OCI-LY7 (cell line): ENCODE measurements around the gene ACSM5.

Experiments used
- EZH2phosphoT487 ChIP-seq: fragments of 200-600 bp; sonication (generic); IDR thresholded peaks from 2 replicates; pipeline ENCODE4 v1.6.1; 2018; ENCODE audit warnings: low read depth, borderline replicate concordance, mild to moderate bottlenecking, mixed run types, antibody characterized with exemption, low read length, moderate library complexity, mixed read lengths
- TF ChIP-seq, protein P1 (sequence below): fragments of 200-600 bp; sonication (generic); conservative IDR thresholded peaks from 2 replicates; pipeline ENCODE4 v1.5.1; 2014; ENCODE audit warnings: mild to moderate bottlenecking, antibody characterized with exemption, low read length, moderate library complexity, mixed read lengths

DNA sequence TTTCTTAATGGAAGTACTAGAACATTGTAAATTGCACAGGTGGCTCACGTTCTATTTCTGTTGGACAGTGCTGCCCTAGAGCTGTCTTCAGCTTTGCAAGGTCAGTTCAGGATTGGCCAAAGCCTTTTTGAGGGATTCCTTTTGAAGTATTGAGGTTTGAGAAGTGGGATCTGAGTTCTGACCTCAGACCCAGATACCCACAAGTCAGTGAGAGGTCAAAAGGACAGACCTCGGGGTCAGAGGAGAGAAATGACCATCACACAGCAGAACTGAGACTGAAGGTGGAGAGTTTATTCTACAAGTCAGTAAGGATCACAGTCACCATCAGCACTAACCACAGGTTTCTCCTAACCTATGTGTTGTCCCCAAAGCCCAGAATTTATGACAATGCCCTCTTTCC, 1.7 kb downstream of the ACSM5 start:
- TF ChIP-seq, protein P1, sequence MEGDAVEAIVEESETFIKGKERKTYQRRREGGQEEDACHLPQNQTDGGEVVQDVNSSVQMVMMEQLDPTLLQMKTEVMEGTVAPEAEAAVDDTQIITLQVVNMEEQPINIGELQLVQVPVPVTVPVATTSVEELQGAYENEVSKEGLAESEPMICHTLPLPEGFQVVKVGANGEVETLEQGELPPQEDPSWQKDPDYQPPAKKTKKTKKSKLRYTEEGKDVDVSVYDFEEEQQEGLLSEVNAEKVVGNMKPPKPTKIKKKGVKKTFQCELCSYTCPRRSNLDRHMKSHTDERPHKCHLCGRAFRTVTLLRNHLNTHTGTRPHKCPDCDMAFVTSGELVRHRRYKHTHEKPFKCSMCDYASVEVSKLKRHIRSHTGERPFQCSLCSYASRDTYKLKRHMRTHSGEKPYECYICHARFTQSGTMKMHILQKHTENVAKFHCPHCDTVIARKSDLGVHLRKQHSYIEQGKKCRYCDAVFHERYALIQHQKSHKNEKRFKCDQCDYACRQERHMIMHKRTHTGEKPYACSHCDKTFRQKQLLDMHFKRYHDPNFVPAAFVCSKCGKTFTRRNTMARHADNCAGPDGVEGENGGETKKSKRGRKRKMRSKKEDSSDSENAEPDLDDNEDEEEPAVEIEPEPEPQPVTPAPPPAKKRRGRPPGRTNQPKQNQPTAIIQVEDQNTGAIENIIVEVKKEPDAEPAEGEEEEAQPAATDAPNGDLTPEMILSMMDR = no peak
- no peak for TF ChIP-seq EZH2phosphoT487
